ENCODE data around the gene CDK14.

- TF ChIP-seq, protein P1, sequence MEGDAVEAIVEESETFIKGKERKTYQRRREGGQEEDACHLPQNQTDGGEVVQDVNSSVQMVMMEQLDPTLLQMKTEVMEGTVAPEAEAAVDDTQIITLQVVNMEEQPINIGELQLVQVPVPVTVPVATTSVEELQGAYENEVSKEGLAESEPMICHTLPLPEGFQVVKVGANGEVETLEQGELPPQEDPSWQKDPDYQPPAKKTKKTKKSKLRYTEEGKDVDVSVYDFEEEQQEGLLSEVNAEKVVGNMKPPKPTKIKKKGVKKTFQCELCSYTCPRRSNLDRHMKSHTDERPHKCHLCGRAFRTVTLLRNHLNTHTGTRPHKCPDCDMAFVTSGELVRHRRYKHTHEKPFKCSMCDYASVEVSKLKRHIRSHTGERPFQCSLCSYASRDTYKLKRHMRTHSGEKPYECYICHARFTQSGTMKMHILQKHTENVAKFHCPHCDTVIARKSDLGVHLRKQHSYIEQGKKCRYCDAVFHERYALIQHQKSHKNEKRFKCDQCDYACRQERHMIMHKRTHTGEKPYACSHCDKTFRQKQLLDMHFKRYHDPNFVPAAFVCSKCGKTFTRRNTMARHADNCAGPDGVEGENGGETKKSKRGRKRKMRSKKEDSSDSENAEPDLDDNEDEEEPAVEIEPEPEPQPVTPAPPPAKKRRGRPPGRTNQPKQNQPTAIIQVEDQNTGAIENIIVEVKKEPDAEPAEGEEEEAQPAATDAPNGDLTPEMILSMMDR (IDR thresholded peaks at IDR 0.05; ENCODE audit: borderline replicate concordance, extremely low read depth, low read length, poor library complexity, severe bottlenecking) = no peak
- no peak for TF ChIP-seq EZH2 (IDR thresholded peaks at IDR 0.05; ENCODE audit: borderline replicate concordance, low read depth, low read length, severe bottlenecking)
These were observed 293.1 kb downstream of the CDK14 start for GRCh38 chr7:90889210-90889609.

All from DND-41 (cell line).